Measurements from ENCODE around the gene GLYATL1B.
"Not testable (repeated sequence)": the region's sequence is repeated elsewhere in the genome, so short reads cannot be mapped to it uniquely, and the experiment has no call there.

DNA sequence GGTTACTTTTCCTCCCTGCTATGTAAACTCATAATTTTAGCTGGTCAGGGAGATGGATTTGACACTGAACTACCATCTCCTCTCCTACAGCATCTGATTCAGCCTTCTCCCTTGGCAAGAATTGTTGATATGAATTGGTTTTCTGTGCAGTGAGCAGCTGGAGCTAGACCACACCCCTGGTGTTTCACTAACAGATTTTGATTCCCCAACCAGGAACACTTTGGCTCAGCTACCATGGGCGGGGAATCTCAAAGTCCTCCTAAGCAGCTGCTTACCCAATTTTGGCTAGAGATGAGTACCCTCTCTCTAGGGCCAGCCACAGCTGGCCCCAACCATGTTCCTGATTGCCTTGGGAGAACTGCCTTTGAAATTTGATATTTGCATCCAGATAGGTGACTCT lies 48.7 kb upstream of the GLYATL1B start:
- TF ChIP-seq, protein P1, sequence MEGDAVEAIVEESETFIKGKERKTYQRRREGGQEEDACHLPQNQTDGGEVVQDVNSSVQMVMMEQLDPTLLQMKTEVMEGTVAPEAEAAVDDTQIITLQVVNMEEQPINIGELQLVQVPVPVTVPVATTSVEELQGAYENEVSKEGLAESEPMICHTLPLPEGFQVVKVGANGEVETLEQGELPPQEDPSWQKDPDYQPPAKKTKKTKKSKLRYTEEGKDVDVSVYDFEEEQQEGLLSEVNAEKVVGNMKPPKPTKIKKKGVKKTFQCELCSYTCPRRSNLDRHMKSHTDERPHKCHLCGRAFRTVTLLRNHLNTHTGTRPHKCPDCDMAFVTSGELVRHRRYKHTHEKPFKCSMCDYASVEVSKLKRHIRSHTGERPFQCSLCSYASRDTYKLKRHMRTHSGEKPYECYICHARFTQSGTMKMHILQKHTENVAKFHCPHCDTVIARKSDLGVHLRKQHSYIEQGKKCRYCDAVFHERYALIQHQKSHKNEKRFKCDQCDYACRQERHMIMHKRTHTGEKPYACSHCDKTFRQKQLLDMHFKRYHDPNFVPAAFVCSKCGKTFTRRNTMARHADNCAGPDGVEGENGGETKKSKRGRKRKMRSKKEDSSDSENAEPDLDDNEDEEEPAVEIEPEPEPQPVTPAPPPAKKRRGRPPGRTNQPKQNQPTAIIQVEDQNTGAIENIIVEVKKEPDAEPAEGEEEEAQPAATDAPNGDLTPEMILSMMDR (IDR thresholded peaks at IDR 0.05) = not testable (repeated sequence)
- not testable (repeated sequence) for TF ChIP-seq POLR2A (IDR thresholded peaks at IDR 0.05)
